C4-2B (cell line): Measurements from ENCODE around the gene EZH2.

ENCODE experiments used
- ZFX ChIP-seq: fragments of 450-650 bp; IDR thresholded peaks from 2 replicates; pipeline ENCODE4 v1.6.1; 2017
- TF ChIP-seq, protein P1 (sequence below): fragments of 450-650 bp; conservative IDR thresholded peaks from 2 replicates; pipeline ENCODE4 v1.5.1; 2017; ENCODE audit warnings: mild to moderate bottlenecking

DNA sequence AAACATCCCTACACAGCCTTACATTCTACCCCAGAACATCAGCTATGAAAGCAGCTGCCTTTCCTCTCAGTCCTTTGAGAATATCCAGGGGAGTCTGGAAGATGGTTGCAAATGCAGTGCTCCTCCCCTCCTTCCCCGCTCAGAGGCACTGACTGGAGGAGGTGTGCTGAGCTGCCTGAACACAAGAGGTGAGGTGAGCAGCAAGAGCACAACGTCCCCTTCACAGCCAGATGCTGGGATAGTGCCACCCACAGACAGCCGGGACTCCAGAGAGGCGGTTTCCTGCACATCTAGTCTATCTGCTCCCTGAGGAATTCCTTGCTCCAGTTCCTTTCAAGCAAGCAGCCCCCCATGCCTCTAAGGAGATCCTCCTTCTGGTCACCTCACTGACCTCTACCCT lies 74.2 kb downstream of the EZH2 start:
- TF ChIP-seq, protein P1, sequence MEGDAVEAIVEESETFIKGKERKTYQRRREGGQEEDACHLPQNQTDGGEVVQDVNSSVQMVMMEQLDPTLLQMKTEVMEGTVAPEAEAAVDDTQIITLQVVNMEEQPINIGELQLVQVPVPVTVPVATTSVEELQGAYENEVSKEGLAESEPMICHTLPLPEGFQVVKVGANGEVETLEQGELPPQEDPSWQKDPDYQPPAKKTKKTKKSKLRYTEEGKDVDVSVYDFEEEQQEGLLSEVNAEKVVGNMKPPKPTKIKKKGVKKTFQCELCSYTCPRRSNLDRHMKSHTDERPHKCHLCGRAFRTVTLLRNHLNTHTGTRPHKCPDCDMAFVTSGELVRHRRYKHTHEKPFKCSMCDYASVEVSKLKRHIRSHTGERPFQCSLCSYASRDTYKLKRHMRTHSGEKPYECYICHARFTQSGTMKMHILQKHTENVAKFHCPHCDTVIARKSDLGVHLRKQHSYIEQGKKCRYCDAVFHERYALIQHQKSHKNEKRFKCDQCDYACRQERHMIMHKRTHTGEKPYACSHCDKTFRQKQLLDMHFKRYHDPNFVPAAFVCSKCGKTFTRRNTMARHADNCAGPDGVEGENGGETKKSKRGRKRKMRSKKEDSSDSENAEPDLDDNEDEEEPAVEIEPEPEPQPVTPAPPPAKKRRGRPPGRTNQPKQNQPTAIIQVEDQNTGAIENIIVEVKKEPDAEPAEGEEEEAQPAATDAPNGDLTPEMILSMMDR, result no peak
- no peak for TF ChIP-seq ZFX
